Adrenal gland (tissue), 12 donors: ENCODE results near the gene TOP2A. TPM values are rescaled to one million over a fixed set of nuclear protein-coding genes. Genes with fewer than 3 reads are reported as not detected.

Experiments used
- DNase-seq, 7 donors: peaks; one replicate each; pipeline ENCODE4 v3.0.0-alpha.2; 2019 to 2020
- H3K27ac ChIP-seq, 5 donors: fragments of 200-600 bp; sonication (generic) in 4 of 5; 1 replicate in 3 of 5; 2 replicates in 2 of 5; pipeline versions ENCODE4 v1.5.1 to v1.8.0; 2016 to 2020; ENCODE audit warnings: mild to moderate bottlenecking in 1 of 5
- H3K27me3 ChIP-seq: fragments of 200-600 bp; 2 replicates; pipeline ENCODE4 v1.8.0; 2021
- H3K36me3 ChIP-seq, 2 donors: fragments of 200-600 bp; replicated peaks in 1 of 2; 1 replicate in 1 of 2; 2 replicates in 1 of 2; pipeline versions ENCODE4 v1.5.1 to v1.8.0; 2018 to 2022
- H3K4me1 ChIP-seq, 2 donors: fragments of 200-600 bp; replicated peaks in 1 of 2; 1 replicate in 1 of 2; 2 replicates in 1 of 2; pipeline versions ENCODE4 v1.5.1 to v1.8.0; 2018 to 2021
- H3K4me3 ChIP-seq, 4 donors: fragments of 200-600 bp; sonication (generic) in 3 of 4; one replicate each; pipeline ENCODE4 v1.5.1; 2016 to 2018
- H3K9me3 ChIP-seq, 3 donors: fragments of 200-600 bp; sonication (generic) in 1 of 3; replicated peaks in 1 of 3; 1 replicate in 2 of 3; 2 replicates in 1 of 3; pipeline versions ENCODE4 v1.5.1 to v1.8.0; 2016 to 2021
- CTCF ChIP-seq, 6 experiments: fragments of 450-650 bp in 4 of 6; fragments of 200-600 bp in 2 of 6; sonication (generic) in 1 of 6; IDR thresholded peaks; 1 replicate in 5 of 6; 2 replicates in 1 of 6; pipeline versions ENCODE4 v1.5.1 to v1.8.0; 2016 to 2021; ENCODE audit warnings: antibody characterized with exemption in 6 of 6, mild to moderate bottlenecking in 2 of 6, moderate library complexity in 1 of 6
- POLR2A ChIP-seq, 2 donors: fragments of 450-650 bp; IDR thresholded peaks; one replicate each; pipeline ENCODE4 v1.6.1; 2017; ENCODE audit warnings: antibody characterized with exemption in 2 of 2, mild to moderate bottlenecking in 2 of 2, moderate library complexity in 1 of 2
- WGBS, 4 donors: extraction: QIAGEN DNeasy Blood & Tissue Kit in 2 of 4; methylation state at CpG; one replicate each; pipeline versions ENCODE4 v1.1.5 to v1.1.7; 2013 to 2017; 5-methylcytosine and 5-hydroxymethylcytosine counted together
- intact Hi-C, 2 donors: fragments of 100-400 bp; cut with DNase I; formaldehyde crosslinking; loops; one replicate each; pipeline versions ENCODE4 v1.14.1 to v1.15.0; 2022 to 2023
- polyA plus RNA-seq, 3 donors: library from polyadenylated mRNA; stranded (reverse); fragments of 200-250 nt in 2 of 3; fragments of 350-450 nt in 1 of 3; fragmentation: Illumina TruSeq in 1 of 3; extraction: RNeasy Lipid Tissue Mini Kit (QIAGEN cat#74804) in 1 of 3; gene quantifications; one replicate each; pipeline ENCODE4 v1.2.3, GENCODE V29; 2013 to 2014
- total RNA-seq, 9 donors: library from RNA; depleted of rRNA in 4 of 9; stranded (reverse); fragments of >200 nt in 4 of 9; fragments of 120-200 nt in 1 of 9; fragmentation: NEBNext Ultra II Directional in 1 of 9; extraction: Animal tissue kit (Norgen Biotek cat#: 25700) in 1 of 9; gene quantifications; one replicate each; pipeline versions ENCODE4 v1.1.0 to v1.2.4, GENCODE V29; 2013 to 2023
- donor health status: healthy with polysubstance abuse.
- donor health status: Bipolar disorder and iron deficiency.
- donor health status: DM: yes; HTN: yes; CAD: no.
- donor health status: DM: no; HTN: no; CAD: no.
- donor health status: DM: no; HTN: no; CAD: no.
- donor health status: DM: yes; HTN: yes; CAD: no.

TOP2A gene
- total and polyA plus RNA-seq, 12 donors = 0.32 to 51.1 (median 3.8) TPM

DNA sequence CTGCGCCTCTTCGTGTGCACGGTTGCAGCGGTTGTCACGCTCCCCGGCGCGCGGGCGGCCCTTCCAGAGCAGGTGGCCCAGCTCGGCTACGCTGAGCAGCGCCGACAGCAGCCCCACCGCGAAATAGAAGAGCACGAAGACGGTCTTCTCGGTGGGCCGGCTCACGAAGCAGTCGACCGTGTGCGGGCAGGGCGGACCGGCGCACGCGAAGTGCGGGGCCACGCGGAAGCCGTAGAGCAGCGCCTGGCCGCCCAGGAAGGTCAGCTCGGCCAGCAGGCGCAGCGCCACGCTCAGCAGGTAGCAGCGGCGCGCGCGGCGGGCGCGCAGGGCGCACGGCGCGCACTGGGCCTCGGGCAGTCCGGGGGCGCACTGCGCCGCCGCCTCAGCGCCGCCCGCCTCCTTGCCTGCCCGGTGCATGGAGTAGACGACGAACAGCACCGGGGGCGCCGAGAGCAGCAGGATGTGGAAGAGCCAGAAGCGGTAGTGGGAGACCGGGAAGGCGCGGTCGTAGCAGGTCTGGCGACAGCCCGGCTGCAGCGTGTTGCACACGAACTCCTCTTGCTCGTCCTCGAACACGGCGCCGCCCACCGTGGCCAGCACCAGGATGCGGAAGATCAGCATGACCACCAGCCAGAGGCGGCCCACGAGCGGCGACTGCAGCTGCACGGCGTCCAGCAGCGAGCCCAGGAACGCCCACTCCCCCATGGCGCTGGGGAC lies 54.4 kb downstream of the TOP2A start:
- H3K4me1 ChIP-seq = peaks cover 5 to 13% of the 10 kb centered on the region in 2 donors
- H3K9me3 ChIP-seq = no peaks in the 10 kb centered on the region
- no peak overlapping the region for H3K27ac ChIP-seq
- peak in 2 of 7 donors; percentile 33 to 38 for DNase-seq
- 0 to 2% (median 2%) methylated on average over 4 to 91 of the region's 91 CpGs; no CpG with 5 or more reads in 1 of the 4 donors for WGBS, 4 donors
- intact Hi-C loops = loop anchor here (5.0 to 10.0 kb wide), 2 partner anchors 49 to 172 kb away; no protein-coding TSS in a partner anchor
- H3K36me3 ChIP-seq = no peaks in the 10 kb centered on the region
- H3K4me3 ChIP-seq = peak overlapping the region in 1 of 4 donors; percentile 57
- TF ChIP-seq CTCF (IDR thresholded peaks at IDR 0.05) (no peak), POLR2A (IDR thresholded peaks at IDR 0.05) (no peak)
- peaks cover 15% of the 10 kb centered on the region for H3K27me3 ChIP-seq

GRCh38 chr17:40362696-40363110 lies 55.0 kb downstream of the TOP2A start:
- intact Hi-C loops = loop anchor here (5.0 to 10.0 kb wide), 2 partner anchors 50 to 172 kb away; no protein-coding TSS in a partner anchor
- TF ChIP-seq POLR2A (IDR thresholded peaks at IDR 0.05) (no peak), CTCF (IDR thresholded peaks at IDR 0.05) (peak in 5 of 6 experiments; percentile 16 to 36 (median 26))
- Histone ChIP-seq H3K27me3 (peaks cover 15% of the 10 kb centered on the region), H3K27ac (no peak overlapping the region), H3K9me3 (no peaks in the 10 kb centered on the region), H3K4me1 (peaks cover 5 to 15% of the 10 kb centered on the region in 2 donors), H3K4me3 (peak overlapping the region in 1 of 4 donors; percentile 57), H3K36me3 (no peaks in the 10 kb centered on the region)
- WGBS, 4 donors = 0 to 4% (median 2%) methylated on average over 9 to 57 of the region's 58 CpGs
- peak in 6 of 7 donors; percentile 48 to 73 (median 63) for DNase-seq

DNA sequence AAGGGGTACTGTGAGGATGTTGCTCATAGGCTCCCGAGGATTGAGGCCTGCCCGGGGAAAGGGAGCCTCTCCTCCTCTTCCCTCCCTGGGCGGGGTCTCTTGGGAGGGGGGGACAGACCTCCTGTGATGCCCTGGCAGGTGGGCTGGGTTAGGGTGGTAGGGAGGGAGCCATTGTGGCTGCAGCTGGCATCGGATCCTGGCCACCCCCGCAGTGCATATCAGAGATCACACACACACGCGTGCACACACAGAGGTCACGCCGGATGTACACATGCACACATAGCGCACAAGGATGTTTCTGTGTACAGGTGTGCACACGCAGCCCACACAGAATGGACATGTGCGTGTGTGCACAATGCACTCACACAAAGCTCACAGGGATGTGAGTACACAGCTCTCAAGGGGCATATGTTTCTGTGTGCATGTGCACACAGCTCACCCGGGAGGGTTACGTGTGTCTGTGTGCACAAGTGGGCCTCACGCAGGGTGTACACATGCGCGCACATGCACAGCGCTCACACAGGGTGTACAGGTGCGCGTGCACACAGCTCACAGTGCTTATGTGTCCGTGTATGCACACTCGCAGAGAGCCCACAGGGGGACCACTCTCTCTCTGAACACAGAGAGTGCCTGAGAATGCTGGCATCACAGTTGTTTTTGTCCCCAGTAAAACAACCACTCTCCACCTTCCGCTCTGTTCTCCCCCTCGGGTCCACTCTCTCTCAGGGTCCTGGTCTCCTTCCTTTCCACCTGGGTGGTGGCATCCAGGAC lies 55.6 kb downstream of the TOP2A start:
- intact Hi-C loops = loop anchor here (5.0 to 10.0 kb wide), 2 partner anchors 50 to 173 kb away; no protein-coding TSS in a partner anchor
- peak overlapping the region in 1 of 4 donors; percentile 57 for H3K4me3 ChIP-seq
- no peaks in the 10 kb centered on the region for H3K9me3 ChIP-seq
- no peak for DNase-seq
- TF ChIP-seq CTCF (IDR thresholded peaks at IDR 0.05) (no peak), POLR2A (IDR thresholded peaks at IDR 0.05) (no peak)
- peaks cover 15% of the 10 kb centered on the region for H3K27me3 ChIP-seq
- no peak overlapping the region for H3K27ac ChIP-seq
- 34 to 67% (median 60%) methylated on average over 3 to 24 of the region's 24 CpGs for WGBS, 4 donors
- no peaks in the 10 kb centered on the region for H3K36me3 ChIP-seq
- H3K4me1 ChIP-seq = peaks cover 5 to 15% of the 10 kb centered on the region in 2 donors
